Choroid plexus epithelial cell (primary cell): ENCODE data around the gene STPG4.

ENCODE experiments used
- DNase-seq: peaks from one replicate; pipeline ENCODE4 v3.0.0-alpha.2; 2010; ENCODE audit warnings: low read depth
- H3K4me3 ChIP-seq: 2 replicates; pipeline ENCODE4 v1.5.1; 2011; ENCODE audit warnings: low read depth, mild to moderate bottlenecking, control low read depth, low read length, moderate library complexity
- CTCF ChIP-seq: conservative IDR thresholded peaks from 2 replicates; pipeline ENCODE4 v1.5.1; 2011; ENCODE audit warnings: low read depth, mild to moderate bottlenecking, control low read depth, inconsistent platforms, low read length, moderate library complexity

Gene STPG4

GRCh38 chr2:47076126-47076506, 79.0 kb downstream of the STPG4 start:
- DNase-seq, result no peak
- no peak overlapping the region for H3K4me3 ChIP-seq

GRCh38 chr2:47075361-47076125, 79.6 kb downstream of the STPG4 start:
- H3K4me3 ChIP-seq, result no peak overlapping the region
- peak; percentile 16 for TF ChIP-seq CTCF
- no peak for DNase-seq

More at GRCh38 chr2:47076126-47076506, 79.0 kb downstream of the STPG4 start:
- TF ChIP-seq CTCF, result no peak

GRCh38 chr2:47074691-47075090, 80.4 kb downstream of the STPG4 start:
- TF ChIP-seq CTCF, result no peak
- H3K4me3 ChIP-seq, result no peak overlapping the region
- DNase-seq, result no peak

- H3K4me3 ChIP-seq, result no peak overlapping the region
- no peak for DNase-seq
- no peak for TF ChIP-seq CTCF
Observed at GRCh38 chr2:47073641-47074040, 81.5 kb downstream of the STPG4 start.

- TF ChIP-seq CTCF, result no peak
- H3K4me3 ChIP-seq, result no peak overlapping the region
- no peak for DNase-seq
Observed at GRCh38 chr2:47073217-47073616, 81.9 kb downstream of the STPG4 start.

- no peak for DNase-seq
- no peak overlapping the region for H3K4me3 ChIP-seq
- TF ChIP-seq CTCF, result no peak
Observed at GRCh38 chr2:47072728-47073191, 82.3 kb downstream of the STPG4 start.
